ENCODE data around the gene ADCYAP1R1.

The ADCYAP1R1 gene

DNA sequence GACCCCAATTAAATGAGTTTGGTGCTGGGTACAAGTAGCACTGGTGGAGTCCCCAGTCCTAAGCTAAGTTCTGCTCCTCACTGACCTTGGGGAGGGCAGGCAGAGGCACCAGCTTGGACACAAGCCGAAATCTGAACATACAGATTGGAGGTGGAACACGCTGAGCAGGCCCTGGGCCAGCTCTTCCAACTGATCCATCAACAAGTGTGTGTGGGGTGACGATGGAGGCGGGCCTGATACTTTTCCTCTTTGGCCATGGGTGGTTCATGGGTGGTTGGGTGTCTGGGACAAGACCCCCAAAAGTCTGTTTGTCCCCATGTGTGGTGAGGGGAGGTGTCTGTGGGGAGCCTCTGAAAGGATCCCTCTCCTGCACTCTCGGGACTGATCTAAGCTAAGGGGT, 1.9 kb downstream of the ADCYAP1R1 start:
- Mint-ChIP-seq H3K9me3 (no peaks in the 10 kb centered on the region), H3K36me3 (no peaks in the 10 kb centered on the region), H3K27me3 (peaks cover 76% of the 10 kb centered on the region), H3K4me1 (no peaks in the 10 kb centered on the region), H3K27ac (no peak overlapping the region), H3K4me3 (no peak overlapping the region)
- no peak for ATAC-seq

GRCh38 chr7:31054608-31055278, 2.6 kb downstream of the ADCYAP1R1 start:
- H3K36me3 Mint-ChIP-seq: no peaks in the 10 kb centered on the region
- ATAC-seq: no peak
- H3K4me1 Mint-ChIP-seq: no peaks in the 10 kb centered on the region
- no peaks in the 10 kb centered on the region for H3K9me3 Mint-ChIP-seq
- no peak overlapping the region for H3K4me3 Mint-ChIP-seq
- H3K27me3 Mint-ChIP-seq: peaks cover 71% of the 10 kb centered on the region
- no peak overlapping the region for H3K27ac Mint-ChIP-seq

GRCh38 chr7:31055471-31055870, 3.4 kb downstream of the ADCYAP1R1 start:
- ATAC-seq: no peak
- H3K36me3 Mint-ChIP-seq: no peaks in the 10 kb centered on the region

GRCh38 chr7:31056775-31057346, 4.8 kb downstream of the ADCYAP1R1 start:
- peaks cover 50% of the 10 kb centered on the region for H3K27me3 Mint-ChIP-seq
- no peak overlapping the region for H3K27ac Mint-ChIP-seq
- ATAC-seq: no peak
- H3K9me3 Mint-ChIP-seq: no peaks in the 10 kb centered on the region
- no peaks in the 10 kb centered on the region for H3K36me3 Mint-ChIP-seq
- H3K4me1 Mint-ChIP-seq: no peaks in the 10 kb centered on the region
- H3K4me3 Mint-ChIP-seq: no peak overlapping the region

More at GRCh38 chr7:31055471-31055870, 3.4 kb downstream of the ADCYAP1R1 start:
- H3K27me3 Mint-ChIP-seq: peaks cover 64% of the 10 kb centered on the region
- no peak overlapping the region for H3K4me3 Mint-ChIP-seq
- H3K4me1 Mint-ChIP-seq: no peaks in the 10 kb centered on the region
- H3K9me3 Mint-ChIP-seq: no peaks in the 10 kb centered on the region
- H3K27ac Mint-ChIP-seq: no peak overlapping the region

DNA sequence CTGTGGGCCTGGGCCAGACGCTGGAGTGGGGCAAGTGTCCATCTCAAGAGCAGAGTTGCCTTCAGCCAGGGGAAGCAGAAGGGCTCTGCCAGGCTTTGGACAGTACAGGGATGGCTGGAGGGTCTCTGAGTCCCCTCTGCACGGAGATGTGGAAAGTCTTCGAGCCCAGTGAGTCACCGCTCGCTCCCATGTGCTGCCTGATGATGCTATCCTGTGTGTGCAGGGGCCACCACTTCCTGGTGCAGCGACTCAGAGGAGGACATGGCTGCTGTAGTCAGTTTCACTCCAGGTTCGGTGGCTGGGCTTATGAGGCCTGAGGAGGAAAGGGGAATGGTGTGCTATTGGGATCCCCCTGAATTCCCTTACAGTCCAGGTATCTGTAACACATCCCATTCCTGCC, 6.0 kb downstream of the ADCYAP1R1 start:
- Mint-ChIP-seq H3K36me3 (no peaks in the 10 kb centered on the region), H3K9me3 (no peaks in the 10 kb centered on the region), H3K27me3 (peaks cover 41% of the 10 kb centered on the region), H3K4me1 (no peaks in the 10 kb centered on the region), H3K27ac (no peak overlapping the region), H3K4me3 (no peak overlapping the region)
- ATAC-seq: no peak

- no peaks in the 10 kb centered on the region for H3K36me3 Mint-ChIP-seq
- no peak overlapping the region for H3K4me3 Mint-ChIP-seq
- H3K4me1 Mint-ChIP-seq: no peaks in the 10 kb centered on the region
- H3K27ac Mint-ChIP-seq: no peak overlapping the region
- no peaks in the 10 kb centered on the region for H3K9me3 Mint-ChIP-seq
- peaks cover 35% of the 10 kb centered on the region for H3K27me3 Mint-ChIP-seq
- ATAC-seq: no peak
Observed at GRCh38 chr7:31058688-31059087, 6.6 kb downstream of the ADCYAP1R1 start.

DNA sequence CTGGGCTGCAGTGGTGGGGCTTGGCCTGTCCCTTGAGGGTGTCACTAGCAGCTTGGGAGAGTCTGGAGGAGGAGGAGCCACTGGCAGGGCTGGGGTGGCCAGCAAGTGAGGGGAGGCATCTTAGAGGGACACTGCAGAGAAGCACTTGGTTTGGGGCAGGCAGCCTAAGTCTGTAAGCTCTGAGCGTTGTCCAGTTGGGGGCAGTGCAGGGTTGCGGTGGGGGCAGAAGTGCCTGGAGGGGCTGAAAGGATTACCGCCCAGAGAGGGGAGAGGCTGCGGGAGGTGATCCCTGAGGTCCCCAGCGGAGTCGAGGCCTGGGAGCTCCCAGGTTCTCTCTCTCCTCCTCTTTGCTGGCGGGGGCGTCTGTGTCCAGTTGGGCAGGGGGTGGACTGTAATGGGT, 7.4 kb downstream of the ADCYAP1R1 start:
- H3K9me3 Mint-ChIP-seq: no peaks in the 10 kb centered on the region

GRCh38 chr7:31061185-31061584, 9.1 kb downstream of the ADCYAP1R1 start:
- ATAC-seq: no peak
- H3K27me3 Mint-ChIP-seq: peaks cover 17% of the 10 kb centered on the region
- no peak overlapping the region for H3K4me3 Mint-ChIP-seq
- no peaks in the 10 kb centered on the region for H3K9me3 Mint-ChIP-seq
- H3K36me3 Mint-ChIP-seq: no peaks in the 10 kb centered on the region
- H3K27ac Mint-ChIP-seq: no peak overlapping the region
- H3K4me1 Mint-ChIP-seq: no peaks in the 10 kb centered on the region

More for the DNA sequence above, 7.4 kb downstream of the ADCYAP1R1 start:
- H3K4me3 Mint-ChIP-seq: no peak overlapping the region
- ATAC-seq: no peak
- H3K27ac Mint-ChIP-seq: no peak overlapping the region
- H3K27me3 Mint-ChIP-seq: peaks cover 26% of the 10 kb centered on the region
- H3K36me3 Mint-ChIP-seq: no peaks in the 10 kb centered on the region
- H3K4me1 Mint-ChIP-seq: no peaks in the 10 kb centered on the region

DNA sequence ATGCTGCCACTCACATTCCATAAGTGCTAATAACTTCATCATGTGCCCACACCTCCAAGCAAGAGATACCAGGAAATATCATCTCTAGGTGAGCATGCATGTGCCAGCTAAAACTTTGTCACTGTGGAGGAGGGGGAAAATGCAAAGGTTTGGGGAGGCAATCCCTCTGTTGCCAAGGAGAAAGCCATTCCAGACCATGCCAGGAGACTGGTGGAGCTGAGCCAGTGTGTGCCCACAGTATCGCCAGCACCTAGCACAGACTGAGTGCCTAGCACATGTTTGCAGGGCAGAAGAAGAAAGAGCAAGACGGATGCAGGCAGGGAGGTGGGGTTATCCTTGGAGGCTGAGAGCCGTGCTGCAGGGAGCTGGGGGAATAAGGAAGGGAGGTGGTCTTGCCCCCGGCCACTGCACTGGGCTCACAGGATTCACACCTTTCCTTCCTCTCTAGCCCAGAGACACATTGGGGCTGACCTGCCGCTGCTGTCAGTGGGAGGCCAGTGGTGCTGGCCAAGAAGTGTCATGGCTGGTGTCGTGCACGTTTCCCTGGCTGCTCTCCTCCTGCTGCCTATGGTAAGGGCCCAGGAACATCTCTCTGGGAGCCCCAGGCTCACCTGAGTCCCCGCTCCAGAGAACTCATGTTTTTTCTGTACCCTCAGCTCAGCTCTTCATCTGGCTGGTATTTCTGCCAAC, 10.8 kb downstream of the ADCYAP1R1 start:
- H3K4me3 Mint-ChIP-seq: no peak overlapping the region

DNA sequence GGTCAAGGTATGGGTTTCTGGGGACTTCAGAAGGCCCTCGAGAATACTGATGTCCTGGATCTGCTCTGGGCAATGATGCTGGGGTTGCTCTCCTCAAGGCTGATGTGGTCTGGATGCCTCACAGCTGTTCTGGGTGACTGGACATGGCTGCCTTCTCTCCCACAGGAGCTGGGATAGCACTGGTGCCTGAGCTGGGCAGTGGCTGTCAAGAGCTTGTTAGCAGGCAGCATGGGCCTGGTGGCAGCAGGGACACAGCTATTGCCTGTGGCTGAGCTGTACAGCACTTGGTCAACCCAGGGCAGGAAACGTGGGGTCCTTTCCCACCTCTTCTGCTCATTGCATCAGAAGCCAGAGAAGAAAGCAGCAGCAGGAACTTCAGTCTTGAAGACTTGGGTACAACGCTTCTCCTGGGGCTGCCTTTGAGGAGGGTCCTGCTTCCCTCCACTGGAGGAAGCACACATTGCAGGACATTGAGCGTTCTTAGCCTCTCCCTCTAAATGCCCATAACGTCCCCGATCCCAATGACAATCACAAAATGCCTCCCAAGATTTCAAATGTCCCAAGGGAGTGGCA, 13.0 kb downstream of the ADCYAP1R1 start:
- H3K27me3 Mint-ChIP-seq: no peaks in the 10 kb centered on the region
- no peak for ATAC-seq
- no peak overlapping the region for H3K4me3 Mint-ChIP-seq
- H3K27ac Mint-ChIP-seq: no peak overlapping the region
- H3K9me3 Mint-ChIP-seq: no peaks in the 10 kb centered on the region
- no peaks in the 10 kb centered on the region for H3K4me1 Mint-ChIP-seq
- no peaks in the 10 kb centered on the region for H3K36me3 Mint-ChIP-seq

More for the DNA sequence above, 10.8 kb downstream of the ADCYAP1R1 start:
- Mint-ChIP-seq H3K9me3 (no peaks in the 10 kb centered on the region), H3K27me3 (peaks cover 2% of the 10 kb centered on the region), H3K27ac (no peak overlapping the region), H3K4me1 (no peaks in the 10 kb centered on the region), H3K36me3 (no peaks in the 10 kb centered on the region)
- ATAC-seq: no peak

DNA sequence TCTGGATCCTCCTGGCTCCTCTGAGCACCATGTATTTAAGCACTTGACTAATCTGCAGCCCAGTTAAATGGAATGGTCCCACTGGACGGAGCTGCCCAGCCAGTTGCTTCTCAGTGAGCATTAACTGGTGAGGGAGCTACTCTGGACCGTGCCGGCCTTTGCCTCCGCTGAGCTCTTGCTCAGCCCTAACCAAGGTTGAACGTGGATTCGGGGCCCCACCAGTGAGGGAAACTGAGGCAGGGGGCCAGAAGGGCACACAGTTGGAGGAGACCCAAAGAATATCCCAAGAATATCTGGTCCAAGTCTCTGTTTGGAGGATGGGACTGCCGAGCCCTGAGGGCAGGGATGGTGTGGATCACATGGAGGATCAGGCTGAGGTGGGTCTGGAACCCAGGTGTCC, 13.7 kb downstream of the ADCYAP1R1 start:
- Mint-ChIP-seq H3K27me3 (no peaks in the 10 kb centered on the region), H3K27ac (no peak overlapping the region), H3K4me3 (no peak overlapping the region), H3K4me1 (no peaks in the 10 kb centered on the region), H3K9me3 (no peaks in the 10 kb centered on the region), H3K36me3 (no peaks in the 10 kb centered on the region)
- ATAC-seq: no peak

GRCh38 chr7:31066516-31067130, 14.5 kb downstream of the ADCYAP1R1 start:
- Mint-ChIP-seq H3K27me3 (no peaks in the 10 kb centered on the region), H3K9me3 (no peaks in the 10 kb centered on the region), H3K4me3 (no peak overlapping the region), H3K27ac (no peak overlapping the region), H3K4me1 (no peaks in the 10 kb centered on the region), H3K36me3 (no peaks in the 10 kb centered on the region)
- ATAC-seq: no peak

GRCh38 chr7:31067491-31067890, 15.4 kb downstream of the ADCYAP1R1 start:
- no peaks in the 10 kb centered on the region for H3K36me3 Mint-ChIP-seq
- H3K27ac Mint-ChIP-seq: no peak overlapping the region
- no peak for ATAC-seq
- H3K27me3 Mint-ChIP-seq: no peaks in the 10 kb centered on the region
- H3K4me3 Mint-ChIP-seq: no peak overlapping the region
- no peaks in the 10 kb centered on the region for H3K4me1 Mint-ChIP-seq
- no peaks in the 10 kb centered on the region for H3K9me3 Mint-ChIP-seq

GRCh38 chr7:31068006-31068675, 16.0 kb downstream of the ADCYAP1R1 start:
- Mint-ChIP-seq H3K27me3 (no peaks in the 10 kb centered on the region), H3K4me3 (no peak overlapping the region), H3K27ac (no peak overlapping the region), H3K4me1 (no peaks in the 10 kb centered on the region), H3K9me3 (no peaks in the 10 kb centered on the region), H3K36me3 (no peaks in the 10 kb centered on the region)
- no peak for ATAC-seq
